Adipocyte (in vitro differentiated cells): ENCODE data around the gene SPATA25.
A peak's percentile ranks its signal among the peaks of the same experiment; 100 is the strongest.

Source experiments
- DNase-seq: peaks from one replicate; pipeline ENCODE4 v3.0.0-alpha.2; 2015; ENCODE audit warnings: low read depth
- H3K27me3 ChIP-seq: replicated peaks from 2 replicates; pipeline ENCODE4 v1.7.0; 2013; ENCODE audit warnings: mild to moderate bottlenecking, low read length, moderate library complexity; ENCODE audit not compliant: control insufficient read depth, insufficient read depth
- H3K36me3 ChIP-seq: 2 replicates; pipeline ENCODE4 v1.7.0; 2013; ENCODE audit warnings: low read length, mild to moderate bottlenecking, moderate library complexity; ENCODE audit not compliant: control insufficient read depth, insufficient read depth, severe bottlenecking
- H3K4me1 ChIP-seq: 2 replicates; pipeline ENCODE4 v1.7.0; 2013; ENCODE audit warnings: mild to moderate bottlenecking, low read length, moderate library complexity; ENCODE audit not compliant: control insufficient read depth, insufficient read depth
- H3K4me3 ChIP-seq: 2 replicates; pipeline ENCODE4 v1.7.0; 2013; ENCODE audit warnings: mild to moderate bottlenecking, low read length, moderate library complexity
- H3K9ac ChIP-seq: 2 replicates; pipeline ENCODE4 v1.7.0; 2013; ENCODE audit warnings: mild to moderate bottlenecking, low read length, moderate library complexity
- H3K9me3 ChIP-seq: 2 replicates; pipeline ENCODE4 v1.7.0; 2013; ENCODE audit warnings: mild to moderate bottlenecking, low read length, moderate library complexity; ENCODE audit not compliant: control insufficient read depth

The SPATA25 gene

DNA sequence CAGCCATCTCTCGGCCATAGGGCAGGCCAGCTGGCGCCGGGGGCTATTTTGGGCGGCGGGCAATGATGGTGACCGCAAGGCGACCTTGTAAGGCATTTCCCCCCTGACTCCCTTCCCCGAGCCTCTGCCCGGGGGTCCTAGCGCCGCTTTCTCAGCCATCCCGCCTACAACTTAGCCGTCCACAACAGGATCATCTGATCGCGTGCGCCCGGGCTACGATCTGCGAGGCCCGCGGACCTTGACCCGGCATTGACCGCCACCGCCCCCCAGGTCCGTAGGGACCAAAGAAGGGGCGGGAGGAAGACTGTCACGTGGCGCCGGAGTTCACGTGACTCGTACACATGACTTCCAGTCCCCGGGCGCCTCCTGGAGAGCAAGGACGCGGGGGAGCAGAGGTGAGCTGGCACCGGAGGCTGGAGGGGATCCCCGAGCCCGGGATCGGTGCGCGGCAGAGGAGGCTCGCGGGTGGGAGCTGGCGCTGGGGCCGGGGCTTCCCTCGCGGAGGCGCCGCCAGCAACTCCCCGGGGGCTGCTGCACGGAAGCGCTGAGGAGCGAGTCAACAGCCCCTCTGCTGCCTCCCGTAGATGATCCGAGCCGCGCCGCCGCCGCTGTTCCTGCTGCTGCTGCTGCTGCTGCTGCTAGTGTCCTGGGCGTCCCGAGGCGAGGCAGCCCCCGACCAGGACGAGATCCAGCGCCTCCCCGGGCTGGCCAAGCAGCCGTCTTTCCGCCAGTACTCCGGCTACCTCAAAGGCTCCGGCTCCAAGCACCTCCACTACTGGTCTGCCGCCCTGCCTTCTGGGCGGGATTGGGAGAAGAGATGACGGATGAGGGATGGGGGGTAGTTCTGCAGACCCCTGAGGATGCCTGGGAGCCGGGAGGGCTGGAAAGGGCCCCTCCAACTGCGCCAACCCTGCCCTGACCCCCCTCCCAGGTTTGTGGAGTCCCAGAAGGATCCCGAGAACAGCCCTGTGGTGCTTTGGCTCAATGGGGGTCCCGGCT, 3.9 kb upstream of the SPATA25 start, which contains the start of the genes CTSA and NEURL2:
TSS of gene CTSA (plus strand) at position 351 of the 999 bp plus-strand sequence. CDS start at position 585, 234 bp downstream.
TSS of gene NEURL2 (minus strand) at position 224 of the 999 bp plus-strand sequence. CDS start at position 7, 217 bp downstream.
- no peaks in the 10 kb centered on the region for H3K27me3 ChIP-seq
- peaks cover 20% of the 10 kb centered on the region for H3K4me1 ChIP-seq
- peak within 1 kb of the TSS; percentile 83 for H3K9ac ChIP-seq
- DNase-seq, result peak; percentile 94
- no peaks in the 10 kb centered on the region for H3K9me3 ChIP-seq
- peaks cover 14% of the 10 kb centered on the region for H3K36me3 ChIP-seq
- peak within 1 kb of the TSS; percentile 82 for H3K4me3 ChIP-seq

DNA sequence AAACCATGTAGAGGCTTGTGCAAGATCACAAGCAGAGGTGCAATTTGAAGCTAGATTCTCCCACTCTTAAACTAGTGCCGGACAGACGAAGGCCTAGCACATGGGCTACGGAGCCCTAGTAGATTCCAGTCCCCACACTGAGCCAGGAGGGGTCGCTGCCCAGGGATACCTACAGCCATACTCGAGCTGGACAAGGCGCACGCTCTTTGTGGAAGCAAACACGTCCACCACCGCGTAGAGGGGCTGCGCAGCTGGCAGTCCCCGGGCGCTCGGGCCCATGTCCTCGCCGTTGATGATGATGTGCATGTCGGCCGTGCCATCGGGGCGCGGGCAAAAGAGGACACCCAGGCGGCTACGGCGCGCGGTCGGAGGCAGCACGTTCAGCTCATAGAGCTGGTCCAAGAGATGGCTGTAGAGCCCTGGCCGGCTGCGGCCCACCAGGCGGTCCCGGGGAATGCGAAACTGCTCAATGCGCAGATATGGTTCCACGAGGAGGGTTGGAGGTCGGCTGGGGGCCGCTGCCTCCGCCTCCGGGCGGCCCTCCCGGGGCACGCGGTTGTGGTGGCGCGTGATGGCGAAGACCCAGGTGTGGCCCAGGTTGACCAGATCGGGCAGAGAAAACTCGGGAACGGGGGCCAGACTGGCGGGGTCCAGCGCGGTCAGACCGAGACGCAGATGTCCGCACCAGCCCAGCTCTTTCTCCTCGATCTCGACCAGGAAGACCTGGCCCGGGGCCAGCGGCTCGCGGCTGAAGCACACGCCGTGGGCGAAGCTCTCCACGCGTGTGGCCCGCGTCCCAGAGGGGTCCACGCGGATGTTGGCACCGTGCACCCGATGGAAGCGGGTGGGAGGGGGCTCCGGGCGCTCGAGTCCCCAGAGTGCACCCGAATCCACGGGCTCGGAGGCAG, 2.9 kb upstream of the SPATA25 start:
- H3K36me3 ChIP-seq, result peaks cover 14% of the 10 kb centered on the region
- H3K27me3 ChIP-seq, result no peaks in the 10 kb centered on the region
- H3K9ac ChIP-seq, result peak overlapping the region; percentile 83
- H3K4me3 ChIP-seq, result peak overlapping the region; percentile 82
- no peaks in the 10 kb centered on the region for H3K9me3 ChIP-seq
- DNase-seq, result peak; percentile 83
- peaks cover 22% of the 10 kb centered on the region for H3K4me1 ChIP-seq

DNA sequence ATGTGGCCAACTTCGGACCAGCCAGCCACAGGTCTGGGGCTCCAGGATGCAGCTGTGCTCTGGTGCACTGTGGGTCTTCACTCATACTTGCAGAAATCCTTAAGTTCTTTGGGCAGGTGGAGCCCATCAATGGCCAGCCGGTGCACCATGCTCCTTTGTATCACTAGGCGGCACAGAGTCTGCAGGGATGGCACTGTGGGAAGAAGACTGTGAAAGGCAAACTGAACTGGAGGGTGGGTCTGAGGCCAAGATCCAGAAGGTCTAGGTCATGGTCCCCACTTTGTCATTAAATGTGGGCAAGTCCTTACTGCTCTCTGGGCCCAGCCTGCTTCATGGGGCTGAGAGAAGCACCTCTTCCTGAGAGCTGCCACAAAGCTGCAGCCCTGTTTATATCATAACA, 1.3 kb upstream of the SPATA25 start:
- Histone ChIP-seq H3K4me3 (no peak overlapping the region), H3K36me3 (peaks cover 9% of the 10 kb centered on the region), H3K9ac (no peak overlapping the region), H3K27me3 (no peaks in the 10 kb centered on the region), H3K9me3 (no peaks in the 10 kb centered on the region), H3K4me1 (peaks cover 31% of the 10 kb centered on the region)
- DNase-seq, result no peak

DNA sequence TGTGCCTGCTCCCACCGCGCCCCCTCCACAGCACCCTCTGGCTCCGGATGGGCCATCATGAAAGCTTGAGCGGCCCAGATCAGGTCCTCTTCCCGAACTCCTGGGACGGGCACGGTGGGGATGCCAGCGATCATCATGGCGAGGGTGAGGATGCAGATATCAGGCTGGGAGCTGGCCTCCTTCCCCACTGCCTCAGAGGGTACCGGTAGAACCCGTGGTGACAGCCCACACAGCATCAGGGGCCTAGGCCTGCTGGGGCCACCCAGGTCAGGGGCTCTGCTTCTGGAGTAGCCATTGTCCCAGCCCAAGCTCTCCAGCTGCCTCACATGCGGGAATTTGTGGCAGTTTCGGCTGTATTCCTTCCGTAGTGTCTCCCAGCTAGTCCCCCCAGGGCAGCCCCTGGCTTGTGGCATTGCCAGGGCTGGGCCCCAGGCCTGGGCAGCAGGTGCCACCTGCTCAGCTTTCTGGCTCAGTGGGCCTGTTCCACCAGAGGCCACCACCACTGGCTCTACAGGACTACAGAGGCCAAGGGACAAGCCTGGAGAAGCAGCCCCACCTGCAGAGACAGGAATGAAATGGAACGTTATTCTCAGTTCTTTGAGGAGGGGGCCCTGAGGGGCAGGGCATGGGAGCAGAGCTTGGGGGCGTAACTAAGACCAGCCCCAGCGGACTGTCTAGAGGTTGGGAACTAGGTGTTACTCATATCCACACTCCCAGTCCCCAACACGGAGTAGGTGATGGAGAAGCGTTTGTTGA, 654 bp downstream of the SPATA25 start:
- no peak overlapping the region for H3K4me3 ChIP-seq
- no peaks in the 10 kb centered on the region for H3K9me3 ChIP-seq
- peaks cover 26% of the 10 kb centered on the region for H3K4me1 ChIP-seq
- peaks cover 17% of the 10 kb centered on the region for H3K36me3 ChIP-seq
- no peak overlapping the region for H3K9ac ChIP-seq
- DNase-seq, result no peak
- no peaks in the 10 kb centered on the region for H3K27me3 ChIP-seq

DNA sequence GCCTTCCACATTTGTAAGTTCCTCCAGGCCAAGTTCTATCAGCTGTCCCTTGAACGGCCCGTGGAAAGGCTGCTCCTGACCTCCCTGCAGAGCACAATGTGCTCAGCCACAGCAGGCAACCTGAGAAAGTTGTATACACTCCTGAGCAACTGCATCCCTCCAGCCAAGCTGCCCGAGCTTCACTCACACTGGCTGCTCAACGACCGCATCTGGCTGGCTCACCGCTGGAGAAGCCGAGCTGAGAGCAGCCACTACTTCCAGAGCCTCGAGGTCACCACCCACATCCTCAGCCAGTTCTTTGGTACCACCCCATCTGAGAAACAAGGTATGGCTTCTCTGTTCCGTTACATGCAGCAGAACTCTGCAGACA, 4.3 kb downstream of the SPATA25 start:
- no peak overlapping the region for H3K9ac ChIP-seq
- peaks cover 17% of the 10 kb centered on the region for H3K36me3 ChIP-seq
- H3K27me3 ChIP-seq, result no peaks in the 10 kb centered on the region
- H3K4me3 ChIP-seq, result no peak overlapping the region
- peaks cover 27% of the 10 kb centered on the region for H3K4me1 ChIP-seq
- H3K9me3 ChIP-seq, result no peaks in the 10 kb centered on the region
- DNase-seq, result no peak

DNA sequence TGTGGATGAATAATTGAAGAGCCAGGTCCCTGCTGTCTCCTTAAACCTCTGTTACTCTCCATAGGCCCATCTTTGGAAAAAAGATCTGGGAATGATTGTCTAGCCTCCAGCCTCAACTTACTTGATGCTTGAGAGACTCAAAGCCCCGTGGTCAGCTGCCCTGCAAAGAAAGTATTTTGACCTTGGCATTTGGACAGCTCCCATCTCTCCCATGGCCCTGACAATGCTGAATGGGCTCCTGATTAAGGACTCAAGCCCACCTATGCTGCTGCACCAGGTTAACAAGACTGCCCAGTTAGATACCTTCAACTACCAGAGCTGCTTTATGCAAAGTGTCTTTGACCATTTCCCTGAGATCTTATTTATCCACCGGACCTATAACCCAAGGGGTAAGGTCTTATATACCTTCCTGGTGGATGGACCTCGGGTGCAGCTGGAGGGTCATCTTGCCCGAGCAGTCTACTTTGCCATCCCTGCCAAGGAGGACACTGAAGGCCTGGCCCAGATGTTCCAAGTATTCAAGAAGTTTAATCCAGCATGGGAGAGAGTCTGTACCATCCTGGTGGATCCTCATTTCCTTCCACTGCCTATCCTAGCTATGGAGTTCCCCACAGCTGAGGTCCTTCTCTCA, 4.8 kb downstream of the SPATA25 start:
- Histone ChIP-seq H3K27me3 (no peaks in the 10 kb centered on the region), H3K9ac (no peak overlapping the region), H3K36me3 (peaks cover 17% of the 10 kb centered on the region), H3K4me1 (peaks cover 29% of the 10 kb centered on the region), H3K9me3 (no peaks in the 10 kb centered on the region), H3K4me3 (no peak overlapping the region)
- DNase-seq, result no peak

DNA sequence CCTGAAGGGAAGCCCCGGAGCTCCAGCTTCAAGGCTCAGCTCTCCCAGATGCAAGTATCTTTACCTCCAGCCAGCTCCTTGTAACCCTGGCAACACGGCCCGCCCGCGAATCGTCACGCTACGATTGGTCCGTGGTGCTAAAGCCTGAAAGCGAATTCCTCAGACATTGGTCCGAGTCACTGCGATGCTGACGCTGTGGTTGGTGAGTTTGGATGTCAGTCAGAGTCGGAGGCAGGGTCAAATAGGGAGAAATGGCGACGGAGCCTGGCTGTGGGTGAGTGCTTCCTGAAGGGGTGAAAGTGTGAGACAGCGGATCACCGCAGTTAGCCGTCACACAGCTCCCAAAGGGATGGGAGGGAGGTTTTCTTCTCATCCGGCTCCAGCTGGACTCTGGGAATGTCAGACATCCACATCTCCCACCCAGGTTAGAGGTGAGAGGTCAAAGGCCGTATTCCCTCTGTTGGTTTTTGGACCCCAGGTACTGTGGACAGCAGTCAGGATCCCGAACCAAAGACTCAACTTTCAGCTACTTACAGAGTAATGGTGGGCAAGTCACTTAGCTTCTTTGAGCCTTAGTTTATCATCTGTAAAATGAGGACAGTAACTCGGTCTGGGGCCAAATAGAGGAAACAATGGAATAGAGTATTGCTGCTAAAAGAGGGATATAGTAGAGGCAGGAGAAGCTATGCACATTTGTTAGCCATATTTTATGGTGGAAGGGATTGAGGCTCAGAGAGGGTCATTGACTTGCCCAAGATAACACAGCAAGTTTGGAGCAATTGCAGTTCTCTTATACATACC, 6.2 kb downstream of the SPATA25 start, which contains the start of gene ZSWIM1:
TSS of gene ZSWIM1 (plus strand) at position 240 of the 801 bp plus-strand sequence. CDS start 1,366 bp downstream, outside the sequence.
- Histone ChIP-seq H3K4me3 (peak within 1 kb of the TSS; percentile 99), H3K4me1 (peaks cover 29% of the 10 kb centered on the region), H3K9ac (peak within 1 kb of the TSS; percentile 97), H3K36me3 (peaks cover 27% of the 10 kb centered on the region), H3K9me3 (no peaks in the 10 kb centered on the region), H3K27me3 (no peaks in the 10 kb centered on the region)
- peak; percentile 100 for DNase-seq

DNA sequence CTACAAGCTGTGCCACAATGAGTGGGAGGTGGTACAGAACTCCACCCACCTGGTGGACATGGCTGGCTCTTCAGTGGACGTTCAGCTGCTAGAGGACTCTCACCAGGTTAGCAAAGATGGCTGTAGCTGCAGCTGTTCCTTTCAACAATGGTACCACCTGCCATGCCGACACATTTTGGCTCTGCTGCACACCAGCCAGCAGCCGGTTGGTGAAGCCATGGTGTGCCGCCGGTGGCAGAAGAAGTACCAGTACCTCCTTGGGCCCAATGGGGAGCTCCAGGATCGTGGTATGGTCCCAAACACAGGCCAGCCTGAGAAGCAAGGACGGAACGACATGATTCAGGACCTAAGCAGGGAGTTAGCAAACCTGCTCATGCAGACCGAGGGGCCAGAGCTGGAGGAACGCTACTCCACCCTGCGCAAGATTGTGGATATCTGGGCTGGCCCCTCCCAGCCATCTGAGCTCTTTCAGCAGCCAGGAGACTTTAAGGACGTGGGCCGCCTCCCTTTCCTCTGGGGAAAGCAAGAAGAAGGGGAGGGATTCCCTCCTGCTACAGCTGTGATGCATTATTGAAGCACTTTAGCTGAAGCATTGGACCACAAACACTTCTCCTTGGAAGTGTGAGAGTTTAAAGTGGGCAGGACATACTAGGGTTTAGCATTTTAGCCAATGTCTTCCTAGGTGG, 9.2 kb downstream of the SPATA25 start:
- H3K9me3 ChIP-seq, result no peaks in the 10 kb centered on the region
- H3K4me3 ChIP-seq, result no peak overlapping the region
- H3K27me3 ChIP-seq, result no peaks in the 10 kb centered on the region
- peak overlapping the region; percentile 20 for H3K9ac ChIP-seq
- DNase-seq, result peak; percentile 29
- H3K4me1 ChIP-seq, result peaks cover 18% of the 10 kb centered on the region
- H3K36me3 ChIP-seq, result peaks cover 19% of the 10 kb centered on the region

DNA sequence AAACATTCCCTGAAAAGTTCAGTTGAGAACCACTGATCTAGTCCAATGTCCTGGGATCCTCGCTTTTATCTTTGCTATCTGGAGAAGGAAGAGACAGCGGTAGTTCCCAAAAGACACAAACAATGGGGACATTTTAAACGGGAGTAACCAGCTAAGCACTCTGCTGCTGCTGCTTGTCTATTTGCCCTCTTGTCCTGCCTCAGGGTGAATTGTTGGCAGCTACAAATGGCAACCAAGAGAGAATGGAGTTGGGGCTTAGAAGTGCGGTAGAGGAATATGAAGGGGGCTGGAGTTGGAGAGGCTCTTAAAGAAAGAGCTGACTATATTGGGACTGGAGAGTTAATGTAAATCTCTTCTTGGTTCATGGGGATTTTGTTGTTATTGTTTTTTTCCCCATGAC, 12.8 kb downstream of the SPATA25 start:
- DNase-seq, result no peak
- peaks cover 10% of the 10 kb centered on the region for H3K4me1 ChIP-seq

More for the DNA sequence above, 12.8 kb downstream of the SPATA25 start:
- Histone ChIP-seq H3K4me3 (no peak overlapping the region), H3K27me3 (no peaks in the 10 kb centered on the region), H3K9ac (no peak overlapping the region), H3K36me3 (peaks cover 10% of the 10 kb centered on the region), H3K9me3 (no peaks in the 10 kb centered on the region)
